GM19023 (cell line): Measurements from ENCODE around the gene USP28.

Experiments used
- ATAC-seq: cut with Tn5 transposase; IDR thresholded peaks from one replicate; pipeline ENCODE4 v1.9.1; 2021; ENCODE audit warnings: mild to moderate bottlenecking, moderate library complexity; ENCODE audit not compliant: unreplicated experiment

Gene USP28

DNA sequence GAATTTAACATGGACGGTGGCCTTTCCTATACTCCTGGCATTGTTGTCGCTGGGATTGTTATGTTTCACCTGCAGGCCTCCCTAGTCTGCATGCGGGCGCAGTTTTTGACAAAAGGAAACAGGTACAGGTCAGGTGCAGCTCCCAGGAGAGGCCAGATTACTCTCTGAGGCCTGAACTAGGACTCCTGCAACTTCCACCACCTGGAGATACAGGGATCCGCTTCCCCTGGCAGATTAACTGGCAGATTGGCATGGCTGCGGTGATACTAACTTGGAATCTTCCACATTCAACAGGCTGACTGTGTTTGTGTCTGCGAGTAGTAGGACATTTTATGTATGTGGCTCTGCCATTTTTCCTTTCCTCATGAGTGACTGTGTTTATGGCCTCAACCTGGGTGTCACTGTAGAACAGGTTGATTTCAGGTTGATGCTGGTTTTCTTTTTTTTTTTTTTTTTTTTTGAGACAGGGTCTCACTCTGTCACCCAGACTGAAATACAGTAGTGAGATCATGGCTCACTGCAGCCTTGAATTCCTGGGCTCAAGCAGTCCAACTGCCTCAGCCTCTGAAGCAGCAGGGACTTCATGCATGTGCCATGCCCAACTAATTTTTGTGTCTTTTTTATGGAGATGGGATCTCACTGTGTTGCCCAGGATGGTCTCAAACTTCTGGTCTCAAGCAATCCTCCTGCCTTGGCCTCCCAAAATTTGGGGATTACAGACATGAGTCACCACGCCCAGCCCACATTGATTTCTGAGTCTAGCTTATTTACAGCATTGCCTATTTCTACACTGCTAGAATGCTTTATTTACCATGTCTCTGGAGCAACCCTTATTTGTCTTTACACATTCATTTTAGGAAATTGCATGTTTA, 1.7 kb upstream of the USP28 start:
- no peak for ATAC-seq

GRCh38 chr11:113876074-113876797, 864 bp upstream of the USP28 start:
- no peak for ATAC-seq

DNA sequence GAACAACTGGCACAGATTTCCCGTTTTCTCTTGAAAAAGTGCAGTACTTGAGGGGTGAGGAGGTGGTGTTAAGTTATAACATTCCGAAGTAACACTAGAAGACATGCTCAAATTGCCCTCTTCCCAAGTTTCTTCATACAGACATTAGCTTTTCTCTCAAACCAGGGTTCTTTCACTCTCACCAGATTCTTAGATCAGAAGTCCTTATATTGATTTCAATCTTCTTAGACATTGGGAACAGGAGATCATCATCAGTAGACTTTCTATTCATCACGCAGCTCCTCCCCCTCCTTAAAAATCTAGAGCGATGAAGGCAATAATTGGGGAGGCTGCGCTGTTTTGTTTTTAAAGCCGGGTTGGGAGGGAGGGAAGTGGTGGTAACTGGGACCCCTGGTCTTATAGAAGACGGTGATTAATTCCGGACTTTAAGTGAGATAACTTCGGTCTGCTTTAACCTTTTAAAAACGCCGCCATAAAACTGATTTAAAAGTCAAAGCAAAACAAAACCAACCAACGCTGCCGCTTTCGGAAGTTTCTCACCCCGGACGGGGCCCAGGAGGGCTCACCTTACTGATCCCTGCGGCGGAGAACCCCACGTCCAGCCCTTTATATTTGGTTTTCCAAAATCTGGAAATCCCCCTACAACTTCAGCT, 665 bp downstream of the USP28 start:
- ATAC-seq, result peak; percentile 37

DNA sequence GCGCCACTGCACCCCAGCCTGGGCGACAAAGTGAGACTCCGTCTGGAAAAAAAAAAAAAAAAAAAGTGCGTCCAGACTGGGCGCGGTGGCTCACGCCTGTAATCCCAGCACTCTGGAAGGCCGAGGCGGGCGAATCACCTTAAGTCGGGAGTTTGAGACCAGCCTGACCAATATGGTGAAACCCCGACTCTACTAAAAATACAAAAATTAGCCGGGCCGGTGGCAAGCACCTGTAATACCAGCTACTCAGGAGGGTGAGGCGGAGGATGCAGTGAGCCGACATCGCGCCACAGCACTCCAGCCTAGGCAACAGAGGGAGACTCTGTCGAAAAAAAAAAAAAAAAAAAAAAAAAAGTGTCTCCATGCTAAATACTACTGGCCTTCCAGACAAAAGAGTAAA, 1.3 kb downstream of the USP28 start:
- no peak for ATAC-seq

DNA sequence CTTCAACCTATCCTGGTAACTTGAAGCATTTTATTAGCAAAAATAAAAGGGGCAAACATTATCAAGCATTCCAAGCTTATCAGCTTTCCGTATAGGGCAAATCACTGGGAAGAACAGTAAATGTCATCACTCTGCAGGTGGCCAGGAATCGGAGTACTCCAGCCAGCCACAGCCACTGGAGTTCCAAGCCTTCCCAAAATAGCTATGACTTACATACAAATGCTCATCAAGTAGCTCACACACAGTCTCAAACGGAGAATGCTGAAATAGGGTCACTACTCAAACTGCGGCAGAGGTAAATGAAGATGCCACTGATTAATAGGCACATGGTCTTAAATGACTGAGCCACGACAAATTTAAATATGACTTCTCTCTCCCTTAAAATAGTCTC, 2.1 kb downstream of the USP28 start:
- ATAC-seq, result no peak

GRCh38 chr11:113871336-113871735, 4.0 kb downstream of the USP28 start:
- no peak for ATAC-seq

DNA sequence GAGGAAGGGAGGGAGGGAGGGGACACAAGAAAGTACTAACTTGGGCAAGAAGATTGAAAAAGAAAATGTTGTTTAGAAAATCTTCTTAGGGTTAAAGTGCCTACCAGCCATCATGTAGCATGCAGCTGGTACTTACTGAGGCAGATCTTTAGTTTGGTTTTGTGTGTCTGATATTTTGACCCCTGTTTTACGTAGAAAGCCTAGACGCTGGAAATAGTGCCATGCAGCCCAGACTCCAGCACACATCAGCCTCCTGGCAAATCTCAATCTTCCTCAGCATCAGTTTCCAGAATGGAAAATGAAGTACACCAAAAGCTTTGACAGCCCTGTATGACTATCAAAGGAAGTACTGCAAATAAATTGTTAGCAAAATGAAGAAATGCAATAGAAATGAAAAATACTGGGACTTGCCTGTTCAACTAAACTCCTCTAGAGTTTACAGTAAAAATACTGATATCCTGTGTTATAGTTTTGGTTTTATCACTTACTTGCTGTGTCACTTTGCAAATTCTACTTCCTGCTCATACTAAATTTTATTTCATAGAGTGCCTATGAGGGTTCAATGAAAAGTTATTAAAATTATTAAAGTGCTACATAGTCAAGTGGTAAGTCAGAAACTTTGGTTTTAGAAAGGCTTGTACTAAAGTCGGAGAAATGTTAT, 7.4 kb downstream of the USP28 start:
- ATAC-seq, result no peak

- no peak for ATAC-seq
Observed at GRCh38 chr11:113865873-113866272, 9.5 kb downstream of the USP28 start.

DNA sequence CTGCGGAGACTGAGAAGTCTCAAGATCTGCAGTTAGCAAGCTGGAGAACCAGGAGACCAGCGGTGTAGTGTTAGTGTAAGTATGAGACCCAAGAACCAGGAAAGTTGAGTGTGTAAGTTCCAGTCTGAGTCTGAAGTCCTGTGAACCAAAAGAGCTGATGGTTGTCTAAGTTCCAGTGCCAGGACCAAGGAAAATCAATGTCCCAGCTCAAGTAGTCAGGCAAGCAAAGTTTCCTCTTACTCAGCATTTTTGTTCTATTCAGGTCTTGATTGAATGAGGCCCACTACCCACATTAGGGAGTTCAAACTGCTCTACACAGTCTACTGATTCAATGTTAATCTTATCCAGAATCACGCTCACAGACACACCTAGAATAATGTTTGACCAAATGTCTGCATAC, 11.0 kb downstream of the USP28 start:
- ATAC-seq, result no peak

GRCh38 chr11:113862435-113862834, 12.9 kb downstream of the USP28 start:
- no peak for ATAC-seq

- ATAC-seq, result no peak
Observed at GRCh38 chr11:113859665-113860064, 15.7 kb downstream of the USP28 start.

DNA sequence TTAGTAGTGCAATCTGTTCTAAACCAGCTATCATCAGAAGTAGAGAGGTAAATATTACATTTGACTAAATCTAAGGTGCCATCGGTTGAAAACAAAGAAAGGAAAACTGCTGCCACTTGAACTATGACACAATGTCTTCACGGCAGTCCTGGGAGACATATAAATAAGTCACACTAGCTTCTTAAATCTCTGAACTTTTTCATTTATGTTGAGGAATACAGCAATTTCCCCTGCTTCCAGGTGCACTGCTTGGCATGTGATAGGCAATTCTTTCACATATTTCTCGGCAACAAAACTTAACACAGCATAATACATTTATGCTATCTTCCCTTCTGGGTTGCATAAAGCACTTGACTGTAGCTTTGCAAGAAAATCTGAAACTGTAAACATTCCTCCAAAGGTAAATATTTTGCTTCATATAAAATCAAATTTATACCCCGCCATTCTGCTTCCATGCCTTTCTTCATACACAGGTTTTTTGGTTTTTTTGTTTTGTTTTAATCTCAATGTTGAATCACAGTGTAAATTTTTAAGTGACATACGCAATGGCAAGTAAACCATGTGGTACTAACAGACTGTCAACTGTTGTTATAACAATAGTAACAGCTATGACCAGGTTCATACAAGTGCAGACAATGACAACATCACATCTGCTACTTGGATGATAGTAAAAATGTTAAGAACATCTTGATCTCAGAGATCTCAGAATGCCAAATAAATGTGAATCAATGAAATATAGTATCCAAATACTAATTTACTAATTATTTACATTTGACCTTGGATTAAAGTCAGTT, 18.2 kb downstream of the USP28 start:
- ATAC-seq, result no peak

DNA sequence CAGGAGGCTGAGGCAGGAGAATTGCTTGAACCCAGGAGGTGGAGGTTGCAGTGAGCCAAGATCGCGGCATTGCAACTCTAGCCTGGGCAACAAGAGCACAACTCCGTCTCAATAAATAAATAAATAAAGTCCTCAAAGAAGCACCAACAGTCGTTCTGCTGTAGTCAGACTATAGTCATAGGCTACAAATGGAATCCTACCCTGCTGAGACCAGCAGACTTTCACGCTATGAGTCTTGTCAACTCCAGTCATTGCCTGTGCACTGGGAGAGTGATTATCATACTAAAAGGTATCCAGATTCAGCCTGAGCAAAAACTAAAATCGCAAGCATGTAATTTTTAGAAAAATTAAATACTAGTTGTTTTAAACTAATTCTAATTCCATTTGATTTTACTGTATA, 19.6 kb downstream of the USP28 start:
- no peak for ATAC-seq

GRCh38 chr11:113850188-113850587, 25.2 kb downstream of the USP28 start:
- ATAC-seq, result no peak

GRCh38 chr11:113849713-113850112, 25.7 kb downstream of the USP28 start:
- ATAC-seq, result no peak

DNA sequence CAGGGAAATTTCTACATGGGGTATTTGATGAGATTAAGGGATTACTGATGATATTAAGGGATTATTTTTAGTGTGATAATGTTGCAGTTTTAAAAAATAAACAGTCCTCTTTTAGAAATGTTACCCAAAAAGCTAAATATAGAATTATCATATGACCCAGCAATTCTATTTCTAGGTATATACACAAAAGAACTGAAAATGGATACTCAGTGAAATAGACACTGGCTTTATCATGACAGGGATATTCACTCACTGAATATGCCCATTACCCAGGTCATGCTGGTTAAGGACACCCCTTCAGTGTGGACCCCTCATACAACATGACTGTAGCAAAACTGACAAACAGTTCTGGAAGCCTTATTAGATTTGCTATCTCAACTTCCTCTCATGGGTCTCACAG, 27.8 kb downstream of the USP28 start:
- ATAC-seq, result no peak

- ATAC-seq, result no peak
Observed at GRCh38 chr11:113847111-113847510, 28.3 kb downstream of the USP28 start.

GRCh38 chr11:113841691-113842090, 33.7 kb downstream of the USP28 start:
- ATAC-seq, result no peak

DNA sequence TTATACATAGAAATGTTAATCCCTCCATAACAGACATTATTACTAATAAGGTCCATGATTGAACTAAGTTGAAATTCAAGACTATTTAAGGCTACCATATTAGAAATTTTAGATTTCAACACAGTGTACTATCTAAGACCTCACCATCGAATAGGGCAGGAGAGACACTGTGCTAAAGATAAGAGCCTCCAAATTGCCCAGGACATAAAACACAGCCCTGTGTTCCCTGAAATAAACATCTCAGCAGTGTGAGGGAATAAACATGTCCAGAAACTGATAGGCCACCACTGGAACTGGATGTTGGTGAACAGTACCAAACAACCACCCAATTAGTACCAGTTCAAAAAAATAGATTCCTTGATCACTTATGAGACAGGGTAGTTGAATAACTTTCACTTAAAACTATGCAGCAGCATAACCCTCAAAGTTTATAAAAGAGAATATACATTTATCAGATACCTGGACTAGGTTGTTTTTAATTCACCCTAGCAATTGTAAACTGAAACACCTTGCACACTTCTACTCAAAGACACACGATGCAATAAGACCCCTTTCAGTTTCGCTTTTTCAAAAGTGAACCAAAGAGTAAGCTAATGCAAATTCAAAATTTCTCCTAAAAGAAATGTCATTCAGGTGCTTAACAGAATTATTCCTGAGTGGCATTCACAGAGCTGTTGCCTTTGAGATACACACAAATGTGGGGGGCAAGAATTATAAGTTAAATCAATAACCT, 34.3 kb downstream of the USP28 start:
- no peak for ATAC-seq

DNA sequence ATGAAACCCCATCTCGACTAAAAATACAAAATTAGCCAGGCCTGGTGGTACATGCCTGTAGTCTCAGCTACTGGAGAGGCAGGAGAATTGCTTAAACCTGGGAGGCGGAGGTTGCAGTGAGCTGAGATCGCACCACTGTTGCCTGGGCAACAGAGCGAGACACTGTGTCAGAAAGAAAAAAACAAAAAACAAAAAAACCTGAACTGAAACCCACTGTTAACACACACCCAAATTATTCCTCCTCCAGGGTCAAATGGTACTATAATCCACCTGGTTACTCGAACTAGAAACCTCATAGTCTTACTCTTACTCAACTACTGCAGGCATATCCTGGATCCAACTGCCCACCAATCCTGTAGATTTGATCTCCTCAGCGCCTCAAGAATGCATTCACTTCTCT, 35.5 kb downstream of the USP28 start:
- ATAC-seq, result peak; percentile 91
